GM19351 (cell line): Measurements from ENCODE around the gene WHRN.

Source experiments
- ATAC-seq: cut with Tn5 transposase; IDR thresholded peaks from one replicate; pipeline ENCODE4 v1.9.1; 2021; ENCODE audit warnings: mild to moderate bottlenecking, moderate library complexity; ENCODE audit not compliant: unreplicated experiment

Gene WHRN

GRCh38 chr9:114515528-114515927 lies 10.3 kb upstream of the WHRN start:
- no peak for ATAC-seq

GRCh38 chr9:114513959-114514267 lies 8.6 kb upstream of the WHRN start:
- ATAC-seq: no peak

GRCh38 chr9:114513055-114513958 lies 8.0 kb upstream of the WHRN start:
- no peak for ATAC-seq

GRCh38 chr9:114511978-114512874 lies 7.0 kb upstream of the WHRN start:
- no peak for ATAC-seq

GRCh38 chr9:114507726-114508125 lies 2.5 kb upstream of the WHRN start:
- no peak for ATAC-seq

GRCh38 chr9:114506082-114506390 lies 763 bp upstream of the WHRN start:
- ATAC-seq: no peak

GRCh38 chr9:114504341-114505186 lies 709 bp downstream of the WHRN start:
- ATAC-seq: no peak

- no peak for ATAC-seq
These were observed 1.5 kb downstream of the WHRN start for GRCh38 chr9:114503522-114504340.

- ATAC-seq: no peak
These were observed 2.3 kb downstream of the WHRN start for GRCh38 chr9:114503009-114503408.

- ATAC-seq: no peak
These were observed 3.2 kb downstream of the WHRN start for GRCh38 chr9:114501796-114502682.

- no peak for ATAC-seq
These were observed 4.5 kb downstream of the WHRN start for GRCh38 chr9:114500697-114501292.

GRCh38 chr9:114499941-114500696 lies 5.2 kb downstream of the WHRN start:
- no peak for ATAC-seq

- ATAC-seq: no peak
These were observed 5.7 kb downstream of the WHRN start for GRCh38 chr9:114499528-114499927.

GRCh38 chr9:114497727-114498382 lies 7.4 kb downstream of the WHRN start:
- no peak for ATAC-seq

- no peak for ATAC-seq
These were observed 8.0 kb downstream of the WHRN start for GRCh38 chr9:114497236-114497635.

GRCh38 chr9:114496011-114496410 lies 9.3 kb downstream of the WHRN start:
- ATAC-seq: no peak

- ATAC-seq: no peak
These were observed 10.3 kb downstream of the WHRN start for GRCh38 chr9:114494776-114495569.
